Fibroblast of lung (primary cell): Measurements from ENCODE around the gene IAPP. TPM values are rescaled to one million over a fixed set of nuclear protein-coding genes. Genes with fewer than 3 reads are reported as not detected.
"Not testable (repeated sequence)": the region's sequence is repeated elsewhere in the genome, so short reads cannot be mapped to it uniquely, and the experiment has no call there.

Source experiments
- DNase-seq, 2 donors: peaks; one replicate each; pipeline versions ENCODE4 v3.0.0 to v3.0.0-alpha.2; 2010; ENCODE audit warnings: low read depth in 2 of 2
- H2AFZ ChIP-seq: 2 replicates; pipeline ENCODE4 v1.5.1; 2012; ENCODE audit warnings: low read length, control low read depth, inconsistent platforms
- H3K27ac ChIP-seq: 2 replicates; pipeline ENCODE4 v1.5.1; 2011; ENCODE audit warnings: low read length, control low read depth; ENCODE audit not compliant: insufficient read depth
- H3K27me3 ChIP-seq: 2 replicates; pipeline ENCODE4 v1.5.1; 2011; ENCODE audit warnings: mild to moderate bottlenecking, low read length; ENCODE audit not compliant: control insufficient read depth, insufficient read depth
- H3K36me3 ChIP-seq: 2 replicates; pipeline ENCODE4 v1.5.1; 2011; ENCODE audit warnings: low read length; ENCODE audit not compliant: control insufficient read depth, insufficient read depth
- H3K4me1 ChIP-seq: 2 replicates; pipeline ENCODE4 v1.5.1; 2011; ENCODE audit warnings: low read length; ENCODE audit not compliant: control insufficient read depth, insufficient read depth; ENCODE audit errors: extremely low read depth
- H3K4me2 ChIP-seq: 2 replicates; pipeline ENCODE4 v1.5.1; 2011; ENCODE audit warnings: low read length, control low read depth; ENCODE audit not compliant: insufficient read depth; ENCODE audit errors: extremely low read depth
- H3K4me3 ChIP-seq, 4 experiments: fragments of 200-600 bp in 1 of 4; sonication (generic) in 1 of 4; replicated peaks in 1 of 4; 2 replicates each; pipeline ENCODE4 v1.5.1; 2011 to 2016; ENCODE audit warnings: low read length in 4 of 4, low read depth in 3 of 4, mild to moderate bottlenecking in 3 of 4, control low read depth in 2 of 4, inconsistent platforms in 1 of 4, mixed read lengths in 1 of 4; ENCODE audit not compliant: insufficient read depth in 1 of 4; ENCODE audit errors: control extremely low read depth in 1 of 4
- H3K79me2 ChIP-seq: 2 replicates; pipeline ENCODE4 v1.5.1; 2012; ENCODE audit warnings: mild to moderate bottlenecking, low read length, inconsistent platforms; ENCODE audit not compliant: control insufficient read depth, insufficient read depth
- H3K9ac ChIP-seq: 2 replicates; pipeline ENCODE4 v1.5.1; 2011; ENCODE audit warnings: mild to moderate bottlenecking, low read length, control low read depth; ENCODE audit not compliant: insufficient read depth
- H3K9me3 ChIP-seq: 2 replicates; pipeline ENCODE4 v1.5.1; 2012; ENCODE audit warnings: low read depth, low read length; ENCODE audit not compliant: control insufficient read depth, insufficient read depth
- H4K20me1 ChIP-seq: 2 replicates; pipeline ENCODE4 v1.5.1; 2011; ENCODE audit warnings: low read length; ENCODE audit not compliant: control insufficient read depth, insufficient read depth; ENCODE audit errors: extremely low read depth
- CTCF ChIP-seq, 2 donors: IDR thresholded peaks in 1 of 2; conservative IDR thresholded peaks in 1 of 2; 1 replicate in 1 of 2; 2 replicates in 1 of 2; pipeline ENCODE4 v1.5.1; 2011 to 2012; ENCODE audit warnings: low read length in 2 of 2, control low read depth in 1 of 2, inconsistent platforms in 1 of 2, low read depth in 1 of 2, mild to moderate bottlenecking in 1 of 2
- EZH2 ChIP-seq: IDR thresholded peaks from 2 replicates; pipeline ENCODE4 v1.5.1; 2012; ENCODE audit warnings: low read length, control low read depth, mild to moderate bottlenecking; ENCODE audit errors: missing control alignments
- polyA plus RNA-seq, 2 donors: library from polyadenylated mRNA; depleted of rRNA in 1 of 2; stranded (reverse) in 1 of 2; unstranded in 1 of 2; fragments of >200 nt; gene quantifications; 2 replicates each; pipeline ENCODE4 v1.2.1, GENCODE V29; 2011 to 2012; ENCODE audit warnings: missing spikeins in 1 of 2
- total RNA-seq: library from RNA; depleted of rRNA; stranded (reverse); fragments of >200 nt; gene quantifications from 2 replicates; pipeline ENCODE4 v1.2.1, GENCODE V29; 2014

Gene IAPP
- total and polyA plus RNA-seq, 2 donors (not counting 1 experiment from before 2014, with no cell fraction given) = not detected

DNA sequence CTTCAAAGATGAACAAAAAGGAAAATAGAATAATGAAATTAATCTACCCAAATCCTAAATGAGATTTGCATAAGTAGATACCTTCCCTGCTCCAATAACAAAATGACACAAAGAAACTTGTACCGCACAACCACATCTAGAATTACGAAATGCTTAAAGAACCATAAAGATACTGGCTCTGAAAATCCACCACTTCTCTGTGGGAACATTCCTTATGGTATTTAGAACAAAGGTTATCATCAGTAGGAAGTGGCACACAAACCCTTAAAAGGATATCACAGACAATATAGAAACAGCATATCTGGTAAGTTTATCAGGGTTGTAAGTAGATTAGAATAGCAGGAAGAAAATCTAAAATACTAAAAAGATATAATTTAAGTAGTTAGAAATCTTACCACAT, 11.6 kb downstream of the IAPP start:
- Histone ChIP-seq H3K27me3 (no peaks in the 10 kb centered on the region), H3K36me3 (no peaks in the 10 kb centered on the region), H3K9ac (no peak overlapping the region), H3K4me2 (no peak overlapping the region), H4K20me1 (no peaks in the 10 kb centered on the region), H3K27ac (no peak overlapping the region), H2AFZ (no peak overlapping the region), H3K9me3 (no peaks in the 10 kb centered on the region), H3K79me2 (no peaks in the 10 kb centered on the region), H3K4me3 (no peak overlapping the region), H3K4me1 (no peaks in the 10 kb centered on the region)
- no peak for DNase-seq
- TF ChIP-seq EZH2 = no peak
- no peak for TF ChIP-seq CTCF (conservative IDR thresholded peaks at IDR 0.05 in 1 of 2, IDR thresholded peaks at IDR 0.05 in 1 of 2; ENCODE audit: low read depth in 1 of 2, low read length in 2 of 2)

DNA sequence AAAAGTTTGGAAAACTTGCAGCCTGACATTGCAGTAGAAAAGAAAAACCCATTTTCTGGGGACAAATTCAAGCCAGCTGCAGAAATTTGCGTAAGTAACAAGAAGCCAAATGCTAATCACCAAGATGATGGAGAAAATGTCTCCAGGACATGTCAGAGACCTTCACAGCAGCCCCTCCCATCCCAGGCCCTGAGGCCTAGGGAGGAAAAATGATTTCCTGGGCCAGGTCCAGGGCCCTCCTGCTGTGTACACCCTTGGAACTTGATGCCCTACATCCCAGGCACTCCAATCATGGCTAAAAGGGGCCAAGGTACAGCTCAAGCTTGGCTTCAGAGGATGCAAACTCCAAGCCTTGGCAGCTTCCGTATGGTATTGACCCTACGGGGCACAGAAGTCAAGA, 14.5 kb downstream of the IAPP start:
- TF ChIP-seq CTCF (conservative IDR thresholded peaks at IDR 0.05 in 1 of 2, IDR thresholded peaks at IDR 0.05 in 1 of 2; ENCODE audit: low read depth in 1 of 2, low read length in 2 of 2) (no peak), EZH2 (no peak)
- H3K36me3 ChIP-seq = no peaks in the 10 kb centered on the region
- no peaks in the 10 kb centered on the region for H3K9me3 ChIP-seq
- no peaks in the 10 kb centered on the region for H4K20me1 ChIP-seq
- no peak overlapping the region for H2AFZ ChIP-seq
- no peaks in the 10 kb centered on the region for H3K4me1 ChIP-seq
- no peak overlapping the region for H3K4me2 ChIP-seq
- H3K4me3 ChIP-seq = no peak overlapping the region
- H3K27me3 ChIP-seq = no peaks in the 10 kb centered on the region
- no peak for DNase-seq
- H3K79me2 ChIP-seq = no peaks in the 10 kb centered on the region
- no peak overlapping the region for H3K9ac ChIP-seq
- H3K27ac ChIP-seq = no peak overlapping the region

DNA sequence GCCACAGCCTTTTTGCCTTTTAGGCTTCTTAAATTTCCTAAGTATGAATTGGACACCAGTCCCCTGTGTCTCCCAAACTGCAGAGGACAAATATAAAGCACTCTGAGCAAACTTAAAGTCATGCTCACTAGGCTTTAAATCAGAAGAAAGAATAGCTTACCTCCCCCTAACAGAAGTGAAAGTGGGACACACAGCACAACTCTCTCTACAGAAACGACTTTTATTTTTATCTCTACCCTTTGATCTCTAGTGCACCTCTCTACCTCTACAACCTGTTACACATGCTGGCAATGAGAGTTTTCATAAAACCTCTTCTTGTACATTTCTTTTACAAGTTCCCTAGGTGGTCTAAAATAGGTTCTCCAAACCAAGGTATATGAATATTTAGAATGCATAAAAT, 19.7 kb downstream of the IAPP start:
- no peak overlapping the region for H3K27ac ChIP-seq
- H3K9ac ChIP-seq = no peak overlapping the region
- no peak for DNase-seq
- H3K36me3 ChIP-seq = no peaks in the 10 kb centered on the region
- H3K79me2 ChIP-seq = no peaks in the 10 kb centered on the region
- TF ChIP-seq CTCF (conservative IDR thresholded peaks at IDR 0.05 in 1 of 2, IDR thresholded peaks at IDR 0.05 in 1 of 2; ENCODE audit: low read depth in 1 of 2, low read length in 2 of 2) = no peak
- no peak for TF ChIP-seq EZH2
- H3K4me1 ChIP-seq = no peaks in the 10 kb centered on the region
- H3K9me3 ChIP-seq = no peaks in the 10 kb centered on the region
- H4K20me1 ChIP-seq = no peaks in the 10 kb centered on the region
- H2AFZ ChIP-seq = no peak overlapping the region
- no peak overlapping the region for H3K4me3 ChIP-seq
- no peak overlapping the region for H3K4me2 ChIP-seq
- H3K27me3 ChIP-seq = no peaks in the 10 kb centered on the region

- not testable (repeated sequence) for H4K20me1 ChIP-seq, H3K79me2 ChIP-seq, H3K27ac ChIP-seq, H3K36me3 ChIP-seq, H3K4me3 ChIP-seq, H3K9ac ChIP-seq, DNase-seq, H3K4me2 ChIP-seq, H2AFZ ChIP-seq, H3K27me3 ChIP-seq, H3K9me3 ChIP-seq, H3K4me1 ChIP-seq
These were observed 22.3 kb downstream of the IAPP start for GRCh38 chr12:21394828-21395626.
